HG02870 (cell line): ENCODE data around the gene CHRNB1.
"Not testable (repeated sequence)": the region's sequence is repeated elsewhere in the genome, so short reads cannot be mapped to it uniquely, and the experiment has no call there.

Experiments used
- ATAC-seq: cut with Tn5 transposase; IDR thresholded peaks from one replicate; pipeline ENCODE4 v1.9.1; 2021; ENCODE audit warnings: mild to moderate bottlenecking, moderate library complexity; ENCODE audit not compliant: unreplicated experiment

CHRNB1 gene

GRCh38 chr17:7466318-7466638, 21.4 kb downstream of the CHRNB1 start:
- ATAC-seq = no peak

GRCh38 chr17:7466639-7467341, 21.9 kb downstream of the CHRNB1 start:
- ATAC-seq = no peak

GRCh38 chr17:7467498-7467897, 22.6 kb downstream of the CHRNB1 start:
- ATAC-seq = no peak

GRCh38 chr17:7468290-7468689, 23.4 kb downstream of the CHRNB1 start:
- no peak for ATAC-seq

- no peak for ATAC-seq
Observed at GRCh38 chr17:7468804-7469389, 24.0 kb downstream of the CHRNB1 start.

- not testable (repeated sequence) for ATAC-seq
Observed at GRCh38 chr17:7469843-7470242, 25.0 kb downstream of the CHRNB1 start.

- ATAC-seq = not testable (repeated sequence)
Observed at GRCh38 chr17:7470457-7470973, 25.7 kb downstream of the CHRNB1 start.

- ATAC-seq = no peak
Observed at GRCh38 chr17:7471729-7472128, 26.9 kb downstream of the CHRNB1 start.

- ATAC-seq = not testable (repeated sequence)
Observed at GRCh38 chr17:7474767-7475166, 29.9 kb downstream of the CHRNB1 start.

GRCh38 chr17:7475764-7476422, 31.0 kb downstream of the CHRNB1 start:
- no peak for ATAC-seq

GRCh38 chr17:7476494-7476893, 31.6 kb downstream of the CHRNB1 start:
- ATAC-seq = no peak

GRCh38 chr17:7476951-7477350, 32.1 kb downstream of the CHRNB1 start:
- no peak for ATAC-seq

GRCh38 chr17:7477392-7478275, 32.8 kb downstream of the CHRNB1 start:
- ATAC-seq = no peak

GRCh38 chr17:7478276-7479212, 33.7 kb downstream of the CHRNB1 start:
- no peak for ATAC-seq

GRCh38 chr17:7479213-7480088, 34.6 kb downstream of the CHRNB1 start, which contains the start of gene ZBTB4:
Gene ZBTB4, minus strand, starts transcription at chr17:7479631. Its CDS starts 12,830 bp downstream, at chr17:7466801.
- no peak for ATAC-seq

GRCh38 chr17:7480089-7480384, 35.2 kb downstream of the CHRNB1 start:
- no peak for ATAC-seq

- not testable (repeated sequence) for ATAC-seq
Observed at GRCh38 chr17:7481275-7481674, 36.4 kb downstream of the CHRNB1 start, which contains the start of gene SLC35G6. Gene SLC35G6, plus strand, starts transcription at chr17:7481446. Its CDS starts 71 bp downstream, at chr17:7481517.

- ATAC-seq = not testable (repeated sequence)
Observed at GRCh38 chr17:7481842-7482741, 37.2 kb downstream of the CHRNB1 start.
